ENCODE measurements around the gene GPD2.

GPD2 gene

GRCh38 chr2:156401861-156402260 lies 34.3 kb upstream of the GPD2 start:
- DNase-seq (ENCODE audit: insufficient read length, low spot score) (no peak), FAIRE-seq (no peak)

GRCh38 chr2:156405586-156405985 lies 30.6 kb upstream of the GPD2 start:
- TF ChIP-seq SPI1 (IDR thresholded peaks at IDR 0.05; ENCODE audit: low read depth, low read length) (no peak), POU2F2 (IDR thresholded peaks at IDR 0.05; ENCODE audit: low read depth, low read length) (no peak), POLR2A (IDR thresholded peaks at IDR 0.05; ENCODE audit: low read depth, low read length) (no peak), TAF1 (IDR thresholded peaks at IDR 0.05; ENCODE audit: low read depth, low read length) (no peak), PAX5 (IDR thresholded peaks at IDR 0.05; ENCODE audit: insufficient read depth, low read length, severe bottlenecking) (no peak), POLR2AphosphoS5 (IDR thresholded peaks at IDR 0.05; ENCODE audit: low read depth, low read length) (no peak)
- FAIRE-seq (no peak), DNase-seq (ENCODE audit: insufficient read length, low spot score) (no peak)

More at GRCh38 chr2:156401861-156402260, 34.3 kb upstream of the GPD2 start:
- TF ChIP-seq TAF1 (IDR thresholded peaks at IDR 0.05; ENCODE audit: low read depth, low read length) (no peak), POU2F2 (IDR thresholded peaks at IDR 0.05; ENCODE audit: low read depth, low read length) (no peak), PAX5 (IDR thresholded peaks at IDR 0.05; ENCODE audit: insufficient read depth, low read length, severe bottlenecking) (no peak), SPI1 (IDR thresholded peaks at IDR 0.05; ENCODE audit: low read depth, low read length) (no peak), POLR2AphosphoS5 (IDR thresholded peaks at IDR 0.05; ENCODE audit: low read depth, low read length) (no peak), POLR2A (IDR thresholded peaks at IDR 0.05; ENCODE audit: low read depth, low read length) (no peak)

- FAIRE-seq (no peak), DNase-seq (ENCODE audit: insufficient read length, low spot score) (no peak)
- no peak for TF ChIP-seq PAX5 (IDR thresholded peaks at IDR 0.05; ENCODE audit: insufficient read depth, low read length, severe bottlenecking)
- no peak for TF ChIP-seq POLR2A (IDR thresholded peaks at IDR 0.05; ENCODE audit: low read depth, low read length)
- TF ChIP-seq SPI1 (IDR thresholded peaks at IDR 0.05; ENCODE audit: low read depth, low read length), result no peak
- TF ChIP-seq POU2F2 (IDR thresholded peaks at IDR 0.05; ENCODE audit: low read depth, low read length), result no peak
- TF ChIP-seq TAF1 (IDR thresholded peaks at IDR 0.05; ENCODE audit: low read depth, low read length), result no peak
- no peak for TF ChIP-seq POLR2AphosphoS5 (IDR thresholded peaks at IDR 0.05; ENCODE audit: low read depth, low read length)
These were observed 24.3 kb upstream of the GPD2 start for GRCh38 chr2:156411835-156412234.

GRCh38 chr2:156421851-156422250 lies 14.3 kb upstream of the GPD2 start:
- no peak for TF ChIP-seq PAX5 (IDR thresholded peaks at IDR 0.05; ENCODE audit: insufficient read depth, low read length, severe bottlenecking)
- no peak for TF ChIP-seq TAF1 (IDR thresholded peaks at IDR 0.05; ENCODE audit: low read depth, low read length)
- no peak for TF ChIP-seq POU2F2 (IDR thresholded peaks at IDR 0.05; ENCODE audit: low read depth, low read length)
- no peak for TF ChIP-seq SPI1 (IDR thresholded peaks at IDR 0.05; ENCODE audit: low read depth, low read length)
- no peak for TF ChIP-seq POLR2AphosphoS5 (IDR thresholded peaks at IDR 0.05; ENCODE audit: low read depth, low read length)
- DNase-seq (ENCODE audit: insufficient read length, low spot score), result no peak
- FAIRE-seq, result no peak

- no peak for FAIRE-seq
- no peak for DNase-seq (ENCODE audit: insufficient read length, low spot score)
- TF ChIP-seq POU2F2 (IDR thresholded peaks at IDR 0.05; ENCODE audit: low read depth, low read length) (no peak), TAF1 (IDR thresholded peaks at IDR 0.05; ENCODE audit: low read depth, low read length) (no peak), SPI1 (IDR thresholded peaks at IDR 0.05; ENCODE audit: low read depth, low read length) (no peak), PAX5 (IDR thresholded peaks at IDR 0.05; ENCODE audit: insufficient read depth, low read length, severe bottlenecking) (no peak), POLR2AphosphoS5 (IDR thresholded peaks at IDR 0.05; ENCODE audit: low read depth, low read length) (no peak), POLR2A (IDR thresholded peaks at IDR 0.05; ENCODE audit: low read depth, low read length) (no peak)
These were observed 12.4 kb upstream of the GPD2 start for GRCh38 chr2:156423674-156424282.

- FAIRE-seq (no peak), DNase-seq (ENCODE audit: insufficient read length, low spot score) (no peak)
- no peak for TF ChIP-seq POU2F2 (IDR thresholded peaks at IDR 0.05; ENCODE audit: low read depth, low read length)
- no peak for TF ChIP-seq POLR2AphosphoS5 (IDR thresholded peaks at IDR 0.05; ENCODE audit: low read depth, low read length)
- peak; percentile 45; the same call in 1 of the 2 replicates for TF ChIP-seq SPI1 (IDR thresholded peaks at IDR 0.05; ENCODE audit: low read depth, low read length)
- TF ChIP-seq TAF1 (IDR thresholded peaks at IDR 0.05; ENCODE audit: low read depth, low read length), result no peak
- no peak for TF ChIP-seq PAX5 (IDR thresholded peaks at IDR 0.05; ENCODE audit: insufficient read depth, low read length, severe bottlenecking)
These were observed 9.1 kb upstream of the GPD2 start for GRCh38 chr2:156427074-156427473.

GRCh38 chr2:156429211-156429610 lies 7.0 kb upstream of the GPD2 start:
- DNase-seq (ENCODE audit: insufficient read length, low spot score), result no peak
- TF ChIP-seq PAX5 (IDR thresholded peaks at IDR 0.05; ENCODE audit: insufficient read depth, low read length, severe bottlenecking) (no peak), SPI1 (IDR thresholded peaks at IDR 0.05; ENCODE audit: low read depth, low read length) (no peak), POLR2A (IDR thresholded peaks at IDR 0.05; ENCODE audit: low read depth, low read length) (no peak), POU2F2 (IDR thresholded peaks at IDR 0.05; ENCODE audit: low read depth, low read length) (no peak), POLR2AphosphoS5 (IDR thresholded peaks at IDR 0.05; ENCODE audit: low read depth, low read length) (no peak)
- no peak for FAIRE-seq

- no peak for DNase-seq (ENCODE audit: insufficient read length, low spot score)
- no peak for TF ChIP-seq POU2F2 (IDR thresholded peaks at IDR 0.05; ENCODE audit: low read depth, low read length)
- TF ChIP-seq POLR2A (IDR thresholded peaks at IDR 0.05; ENCODE audit: low read depth, low read length), result no peak
- TF ChIP-seq POLR2AphosphoS5 (IDR thresholded peaks at IDR 0.05; ENCODE audit: low read depth, low read length), result no peak
- TF ChIP-seq SPI1 (IDR thresholded peaks at IDR 0.05; ENCODE audit: low read depth, low read length), result no peak
- TF ChIP-seq TAF1 (IDR thresholded peaks at IDR 0.05; ENCODE audit: low read depth, low read length), result no peak
- TF ChIP-seq PAX5 (IDR thresholded peaks at IDR 0.05; ENCODE audit: insufficient read depth, low read length, severe bottlenecking), result no peak
- FAIRE-seq, result peak; percentile 80
These were observed 5.8 kb upstream of the GPD2 start for GRCh38 chr2:156430236-156430979.

GRCh38 chr2:156430980-156431358 lies 5.2 kb upstream of the GPD2 start:
- no peak for FAIRE-seq
- peak; percentile 31 for DNase-seq (ENCODE audit: insufficient read length, low spot score)
- no peak for TF ChIP-seq PAX5 (IDR thresholded peaks at IDR 0.05; ENCODE audit: insufficient read depth, low read length, severe bottlenecking)
- peak; percentile 80 for TF ChIP-seq SPI1 (IDR thresholded peaks at IDR 0.05; ENCODE audit: low read depth, low read length)
